ENCODE results near the gene VILL.

DNA sequence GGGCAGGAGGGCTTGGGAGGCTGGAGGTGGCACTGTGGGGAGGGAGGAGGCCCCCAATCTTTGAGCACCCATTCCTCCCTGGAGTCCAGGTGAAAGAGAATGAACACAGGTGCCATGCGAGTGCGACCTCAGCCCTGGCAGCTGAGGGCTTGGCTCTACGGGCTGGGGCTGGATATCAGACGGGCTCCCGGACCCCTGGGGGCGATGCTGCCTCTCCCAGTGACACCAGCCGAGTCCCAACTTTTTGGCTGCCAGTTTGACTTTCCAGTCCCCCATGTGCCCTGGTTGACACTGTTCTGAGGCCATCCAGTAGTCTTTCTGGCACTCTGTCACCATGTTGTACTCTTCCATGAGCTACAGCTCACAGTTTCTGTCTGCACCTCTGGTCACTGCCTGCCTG lies 1.2 kb downstream of the VILL start:
- TF ChIP-seq EZH2 (IDR thresholded peaks at IDR 0.05) (no peak), POLR2AphosphoS5 (IDR thresholded peaks at IDR 0.05; ENCODE audit: borderline replicate concordance, low read depth, low read length) (no peak)

Data from SK-N-MC (cell line).